Muscle layer of duodenum (tissue), 2 donors: ENCODE data around the gene HDDC3.

Experiments used
- H3K27ac ChIP-seq: one replicate; pipeline ENCODE4 v1.7.0; 2013; ENCODE audit warnings: mild to moderate bottlenecking, low read length
- H3K27me3 ChIP-seq: one replicate; pipeline ENCODE4 v1.7.0; 2013; ENCODE audit warnings: low read depth, mild to moderate bottlenecking, control low read depth, low read length
- H3K36me3 ChIP-seq, 2 donors: one replicate each; pipeline ENCODE4 v1.7.0; 2013; ENCODE audit warnings: low read length in 2 of 2, control low read depth in 1 of 2, mild to moderate bottlenecking in 1 of 2; ENCODE audit not compliant: insufficient read depth in 2 of 2, control insufficient read depth in 1 of 2
- H3K4me1 ChIP-seq, 2 donors: one replicate each; pipeline ENCODE4 v1.7.0; 2013; ENCODE audit warnings: low read length in 2 of 2, mild to moderate bottlenecking in 2 of 2, control low read depth in 1 of 2, moderate library complexity in 1 of 2; ENCODE audit not compliant: insufficient read depth in 2 of 2, control insufficient read depth in 1 of 2
- H3K4me3 ChIP-seq, 2 donors: one replicate each; pipeline ENCODE4 v1.7.0; 2013; ENCODE audit warnings: low read length in 2 of 2, low read depth in 1 of 2, mild to moderate bottlenecking in 1 of 2
- H3K9me3 ChIP-seq, 2 donors: one replicate each; pipeline ENCODE4 v1.7.0; 2013; ENCODE audit warnings: low read length in 2 of 2, control low read depth in 1 of 2, mild to moderate bottlenecking in 1 of 2; ENCODE audit not compliant: control insufficient read depth in 1 of 2
- donor health status: healthy.

The HDDC3 gene

DNA sequence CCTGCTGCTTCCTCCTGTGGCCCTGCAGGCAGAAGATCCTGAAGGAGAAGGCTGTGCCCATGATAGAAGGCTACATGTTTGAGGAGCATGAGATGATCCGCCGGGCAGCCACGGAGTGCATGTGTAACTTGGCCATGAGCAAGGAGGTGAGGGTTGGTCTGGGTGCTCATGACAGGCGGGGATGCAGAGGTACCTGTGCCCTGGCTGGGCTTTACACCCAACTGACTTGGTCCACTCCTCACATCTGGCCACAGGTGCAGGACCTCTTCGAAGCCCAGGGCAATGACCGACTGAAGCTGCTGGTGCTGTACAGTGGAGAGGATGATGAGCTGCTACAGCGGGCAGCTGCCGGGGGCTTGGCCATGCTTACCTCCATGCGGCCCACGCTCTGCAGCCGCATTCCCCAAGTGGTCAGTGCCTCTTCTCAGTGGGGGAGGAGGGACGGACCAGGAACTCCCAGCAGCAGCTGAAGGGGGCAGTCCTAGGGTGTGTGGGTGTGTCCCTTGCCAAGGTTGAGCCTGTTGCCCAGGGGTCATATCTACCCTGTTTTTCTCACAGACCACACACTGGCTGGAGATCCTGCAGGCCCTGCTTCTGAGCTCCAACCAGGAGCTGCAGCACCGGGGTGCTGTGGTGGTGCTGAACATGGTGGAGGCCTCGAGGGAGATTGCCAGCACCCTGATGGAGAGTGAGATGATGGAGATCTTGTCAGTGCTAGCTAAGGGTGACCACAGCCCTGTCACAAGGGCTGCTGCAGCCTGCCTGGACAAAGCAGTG lies 20.7 kb upstream of the HDDC3 start:
- Histone ChIP-seq H3K27ac (no peak overlapping the region), H3K4me1 (peaks cover 7 to 26% of the 10 kb centered on the region in 2 donors), H3K9me3 (no peaks in the 10 kb centered on the region), H3K4me3 (no peak overlapping the region), H3K36me3 (peaks cover 35 to 58% of the 10 kb centered on the region in 2 donors), H3K27me3 (no peaks in the 10 kb centered on the region)

- H3K27ac ChIP-seq, result no peak overlapping the region
- no peak overlapping the region for H3K4me3 ChIP-seq
- H3K4me1 ChIP-seq, result peaks cover 2 to 7% of the 10 kb centered on the region in 2 donors
- peaks cover 54 to 78% of the 10 kb centered on the region in 2 donors for H3K36me3 ChIP-seq
- H3K27me3 ChIP-seq, result no peaks in the 10 kb centered on the region
- no peaks in the 10 kb centered on the region for H3K9me3 ChIP-seq
Observed at GRCh38 chr15:90950676-90951075, 18.3 kb upstream of the HDDC3 start.

GRCh38 chr15:90949979-90950675 lies 17.8 kb upstream of the HDDC3 start:
- Histone ChIP-seq H3K4me1 (peaks cover 0 to 2% of the 10 kb centered on the region in 2 donors), H3K36me3 (peaks cover 55 to 81% of the 10 kb centered on the region in 2 donors), H3K9me3 (no peaks in the 10 kb centered on the region)

DNA sequence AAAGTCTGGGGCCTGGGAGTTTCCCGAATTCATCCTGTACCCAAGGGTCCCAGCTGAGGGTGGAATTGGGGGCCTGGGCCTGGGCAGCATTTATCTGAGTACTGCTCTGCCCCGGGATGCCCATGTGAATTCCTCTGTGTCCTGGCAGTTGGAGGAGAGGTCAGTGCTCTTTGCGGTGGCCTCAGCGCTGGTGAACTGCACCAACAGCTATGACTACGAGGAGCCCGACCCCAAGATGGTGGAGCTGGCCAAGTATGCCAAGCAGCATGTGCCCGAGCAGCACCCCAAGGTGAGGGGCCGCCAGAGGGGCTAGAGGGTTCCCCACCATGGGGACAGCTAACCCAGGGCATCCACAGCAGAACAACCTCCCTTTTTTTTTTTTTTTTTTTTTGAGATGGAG lies 16.2 kb upstream of the HDDC3 start:
- H3K4me1 ChIP-seq, result no peaks in the 10 kb centered on the region
- H3K27ac ChIP-seq, result no peak overlapping the region
- no peaks in the 10 kb centered on the region for H3K9me3 ChIP-seq
- H3K27me3 ChIP-seq, result no peaks in the 10 kb centered on the region
- H3K36me3 ChIP-seq, result peaks cover 67 to 92% of the 10 kb centered on the region in 2 donors
- no peak overlapping the region for H3K4me3 ChIP-seq

More at GRCh38 chr15:90949979-90950675, 17.8 kb upstream of the HDDC3 start:
- Histone ChIP-seq H3K4me3 (no peak overlapping the region), H3K27me3 (no peaks in the 10 kb centered on the region), H3K27ac (no peak overlapping the region)

GRCh38 chr15:90947577-90948357 lies 15.4 kb upstream of the HDDC3 start:
- Histone ChIP-seq H3K27ac (no peak overlapping the region), H3K4me1 (no peaks in the 10 kb centered on the region), H3K4me3 (no peak overlapping the region), H3K9me3 (no peaks in the 10 kb centered on the region), H3K36me3 (peaks cover 64 to 92% of the 10 kb centered on the region in 2 donors), H3K27me3 (no peaks in the 10 kb centered on the region)

DNA sequence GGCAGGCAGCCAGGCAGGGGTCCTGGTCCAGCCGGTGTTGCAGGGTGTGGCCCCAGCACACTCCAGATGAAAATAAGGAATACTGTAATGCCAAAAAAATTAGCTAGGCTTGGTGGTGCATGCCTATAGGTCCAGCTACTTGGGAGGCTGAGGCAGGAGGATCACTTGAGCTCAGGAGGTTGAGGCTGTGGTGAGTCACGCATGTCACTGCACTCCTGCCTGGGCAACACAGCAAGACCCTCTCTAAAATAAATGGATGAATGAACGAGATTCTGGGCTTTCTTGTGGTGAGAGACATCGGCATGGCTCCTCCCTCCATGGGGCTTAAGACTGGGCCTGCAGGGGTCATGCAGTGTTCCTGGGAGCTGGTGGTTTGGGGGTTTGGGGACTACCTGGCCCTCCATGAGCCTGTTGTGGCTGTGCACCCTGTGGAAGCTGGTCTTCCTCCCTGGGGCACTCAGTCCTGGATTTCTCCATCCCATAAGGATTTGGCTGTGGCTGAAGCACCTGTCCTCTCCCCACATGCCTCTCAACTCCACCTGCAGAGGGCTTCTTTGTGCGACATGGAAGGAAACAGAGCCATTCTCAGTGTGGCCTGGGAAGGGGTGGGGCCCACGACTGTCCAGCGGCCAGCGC lies 14.7 kb upstream of the HDDC3 start:
- Histone ChIP-seq H3K9me3 (no peaks in the 10 kb centered on the region), H3K4me1 (no peaks in the 10 kb centered on the region), H3K4me3 (no peak overlapping the region), H3K27ac (no peak overlapping the region), H3K36me3 (peaks cover 69 to 92% of the 10 kb centered on the region in 2 donors), H3K27me3 (no peaks in the 10 kb centered on the region)

DNA sequence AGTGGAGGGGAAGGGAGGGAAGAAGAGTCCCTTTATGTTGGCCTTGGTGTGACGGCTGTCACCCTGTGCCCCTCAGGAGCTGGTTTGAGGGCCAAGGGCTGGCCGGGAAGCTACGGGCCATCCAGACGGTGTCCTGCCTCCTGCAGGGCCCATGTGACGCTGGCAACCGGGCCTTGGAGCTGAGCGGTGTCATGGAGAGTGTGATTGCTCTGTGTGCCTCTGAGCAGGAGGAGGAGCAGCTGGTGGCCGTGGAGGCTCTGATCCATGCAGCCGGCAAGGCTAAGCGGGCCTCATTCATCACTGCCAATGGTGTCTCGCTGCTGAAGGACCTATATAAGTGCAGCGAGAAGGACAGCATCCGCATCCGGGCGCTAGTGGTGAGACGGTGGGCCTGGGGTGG lies 14.2 kb upstream of the HDDC3 start:
- Histone ChIP-seq H3K27me3 (no peaks in the 10 kb centered on the region), H3K4me1 (no peaks in the 10 kb centered on the region), H3K9me3 (no peaks in the 10 kb centered on the region), H3K4me3 (no peak overlapping the region), H3K27ac (no peak overlapping the region), H3K36me3 (peaks cover 70 to 89% of the 10 kb centered on the region in 2 donors)

- Histone ChIP-seq H3K36me3 (peaks cover 69 to 89% of the 10 kb centered on the region in 2 donors), H3K9me3 (no peaks in the 10 kb centered on the region), H3K27me3 (no peaks in the 10 kb centered on the region), H3K4me1 (no peaks in the 10 kb centered on the region), H3K4me3 (no peak overlapping the region), H3K27ac (no peak overlapping the region)
Observed at GRCh38 chr15:90945091-90945490, 12.7 kb upstream of the HDDC3 start.

- peaks cover 64 to 75% of the 10 kb centered on the region in 2 donors for H3K36me3 ChIP-seq
- H3K27ac ChIP-seq, result no peak overlapping the region
- no peak overlapping the region for H3K4me3 ChIP-seq
- no peaks in the 10 kb centered on the region for H3K9me3 ChIP-seq
- H3K27me3 ChIP-seq, result no peaks in the 10 kb centered on the region
- H3K4me1 ChIP-seq, result no peaks in the 10 kb centered on the region
Observed at GRCh38 chr15:90942354-90943120, 10.2 kb upstream of the HDDC3 start.

GRCh38 chr15:90941038-90941437 lies 8.7 kb upstream of the HDDC3 start:
- Histone ChIP-seq H3K4me1 (peaks cover 5% of the 10 kb centered on the region in 2 donors), H3K27ac (no peak overlapping the region), H3K4me3 (no peak overlapping the region), H3K36me3 (peaks cover 51 to 61% of the 10 kb centered on the region in 2 donors), H3K9me3 (no peaks in the 10 kb centered on the region), H3K27me3 (no peaks in the 10 kb centered on the region)
